ENCODE results near the gene HNRNPR. TPM values are rescaled to one million over a fixed set of nuclear protein-coding genes. Genes with fewer than 3 reads are reported as not detected.
"Not testable (repeated sequence)": the region's sequence is repeated elsewhere in the genome, so short reads cannot be mapped to it uniquely, and the experiment has no call there.

The HNRNPR gene
- 100 to 1,000 TPM; 253 to 295 (median 288) TPM for polyA plus RNA-seq (ENCODE audit: insufficient read length in 3 of 3)

DNA sequence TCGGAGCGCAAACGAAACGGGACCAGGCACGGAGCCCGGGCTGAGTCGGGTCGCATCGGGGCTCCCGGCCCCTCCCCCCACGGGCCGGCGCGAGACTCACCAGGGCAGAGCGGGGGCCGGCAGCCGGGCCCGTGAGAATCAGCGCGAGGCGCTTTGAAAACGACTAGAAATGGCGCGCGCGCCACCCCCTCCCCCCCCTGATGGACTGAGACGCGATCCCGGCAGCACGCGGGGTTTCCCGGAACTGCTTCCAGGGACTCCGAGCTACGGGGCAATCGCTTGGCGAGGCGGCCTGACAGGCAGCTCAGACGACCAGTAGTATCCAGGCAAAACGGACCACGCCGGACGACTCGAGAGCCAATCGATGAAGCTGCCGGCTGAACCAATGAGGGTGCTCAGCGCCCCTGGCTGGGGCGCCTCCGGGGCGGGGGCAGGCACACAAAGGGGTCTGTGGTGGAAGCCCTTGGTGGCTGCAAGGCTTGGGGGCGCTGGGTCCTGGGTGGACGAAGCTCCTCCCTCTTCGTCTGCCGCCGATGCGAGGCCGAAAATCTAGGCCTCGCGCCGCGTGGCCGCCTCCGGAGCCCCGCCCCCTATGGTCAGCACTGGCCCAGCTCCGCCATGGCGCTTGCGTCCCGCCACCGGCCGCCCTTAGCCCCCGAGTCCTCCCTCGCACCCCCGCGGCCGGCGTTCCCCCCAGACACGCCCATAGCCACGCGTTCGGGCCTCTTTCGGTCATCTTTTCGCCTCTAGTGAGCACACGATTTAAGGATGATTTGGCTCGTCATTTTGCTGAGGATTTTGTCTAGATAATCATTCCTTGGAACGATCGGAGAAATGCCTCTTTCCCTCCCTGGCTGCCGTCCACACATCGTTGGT is at the start of gene HNRNPR:
Gene HNRNPR, minus strand, starts transcription at position 174 of the 876 bp plus-strand sequence. CDS start 3,276 bp downstream, outside the sequence.
- DNase-seq (ENCODE audit: low read depth in 3 of 3, low spot score in 2 of 3) = peak; percentile 99 to 100 (median 100)

DNA sequence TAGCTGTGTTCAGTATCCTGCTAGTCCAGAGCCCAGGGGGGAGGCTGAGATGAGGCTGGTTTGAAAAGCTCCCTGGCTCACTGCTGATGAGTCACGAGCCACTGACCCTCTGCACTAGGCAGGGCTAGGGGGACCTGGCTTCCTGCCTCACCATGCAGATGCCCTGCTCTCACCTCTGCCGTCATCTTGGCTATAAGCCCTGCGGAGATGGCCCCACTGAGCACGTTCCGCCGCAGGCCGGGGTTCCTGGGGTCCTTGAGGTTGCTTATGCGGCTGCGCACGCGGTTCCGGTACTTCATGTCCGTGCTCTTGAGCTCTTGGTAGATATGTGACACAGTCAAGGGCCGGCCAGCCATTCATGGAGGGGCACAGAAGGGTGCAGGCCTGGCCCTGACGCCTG is 49.6 kb upstream of the HNRNPR start:
- no peak for DNase-seq (ENCODE audit: low read depth in 3 of 3, low spot score in 2 of 3)

DNA sequence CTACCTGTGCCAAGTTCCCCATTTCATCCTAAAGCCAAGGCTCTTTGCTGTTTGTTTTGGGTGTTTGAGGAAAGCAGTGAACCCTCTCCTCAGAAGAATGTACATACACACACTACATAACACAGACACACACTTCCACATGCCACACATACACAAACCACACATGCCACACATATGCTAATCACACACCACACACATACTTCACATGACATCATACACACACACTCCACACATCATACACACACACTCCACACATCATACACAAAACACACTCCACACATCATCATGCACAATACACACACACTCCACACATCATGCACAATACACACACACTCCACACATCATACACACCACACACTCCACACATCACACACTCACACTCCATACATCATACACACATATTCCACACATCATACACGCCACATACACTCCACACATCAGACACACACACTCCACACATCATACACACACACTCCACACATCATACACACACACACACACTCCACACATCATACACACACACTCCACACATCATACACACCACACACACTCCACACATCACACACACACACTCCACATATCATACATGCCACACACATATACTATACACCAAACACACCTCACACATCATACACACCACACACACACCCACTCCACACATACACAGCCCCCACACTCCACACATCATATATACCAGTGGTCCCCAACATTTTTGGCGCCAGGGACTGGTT is 48.2 kb upstream of the HNRNPR start:
- DNase-seq (ENCODE audit: low read depth in 3 of 3, low spot score in 2 of 3) = no peak

GRCh38 chr1:23389837-23390321 is 45.8 kb upstream of the HNRNPR start:
- DNase-seq (ENCODE audit: low read depth in 3 of 3, low spot score in 2 of 3) = no peak

DNA sequence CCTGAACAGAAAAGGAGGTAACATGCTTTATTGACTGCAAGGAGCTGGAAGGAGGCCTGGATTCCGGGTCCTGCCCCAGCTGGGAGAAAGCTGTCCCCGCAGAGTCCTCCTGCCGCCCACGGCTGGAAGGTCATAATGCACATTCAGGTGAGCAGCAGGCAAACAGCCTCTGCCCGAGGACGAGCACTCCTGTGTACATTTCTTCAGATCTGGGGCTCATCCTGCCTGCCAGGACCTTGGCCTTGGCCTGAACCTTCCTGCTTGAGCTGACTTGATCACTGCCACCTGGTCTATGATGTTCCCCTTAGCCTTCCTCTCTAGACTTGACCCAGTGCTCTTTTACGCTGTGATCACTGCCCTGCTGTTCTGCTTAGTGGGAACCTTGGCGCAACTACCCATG is 43.4 kb upstream of the HNRNPR start:
- DNase-seq (ENCODE audit: low read depth in 3 of 3, low spot score in 2 of 3) = no peak

DNA sequence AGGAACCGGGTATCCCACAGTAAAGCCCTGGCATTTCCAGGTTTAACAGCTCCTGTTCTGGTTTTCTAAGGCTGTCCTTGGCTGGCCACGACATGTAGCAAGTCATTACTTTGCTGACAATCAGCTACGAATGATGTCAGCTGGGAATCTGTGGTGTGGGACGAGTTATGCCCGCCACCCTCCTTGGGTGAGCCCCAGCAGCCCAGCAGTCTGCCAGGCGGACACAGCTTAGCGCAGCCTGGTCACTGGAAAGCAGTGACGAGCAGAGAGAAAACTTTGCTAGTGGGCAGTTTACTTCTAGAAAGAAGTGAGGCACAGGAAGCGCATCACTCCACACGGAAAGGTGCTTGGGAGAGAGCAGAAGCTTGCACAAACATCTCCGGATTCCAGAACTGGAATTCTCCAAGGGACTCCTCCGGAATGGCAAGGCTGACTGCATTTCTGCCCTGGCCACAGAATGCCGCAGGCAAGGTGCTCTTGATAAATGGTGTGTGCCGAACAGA is 41.1 kb upstream of the HNRNPR start:
- DNase-seq (ENCODE audit: low read depth in 3 of 3, low spot score in 2 of 3) = no peak

- no peak for DNase-seq (ENCODE audit: low read depth in 3 of 3, low spot score in 2 of 3)
Measured at GRCh38 chr1:23384312-23385058, 40.4 kb upstream of the HNRNPR start.

GRCh38 chr1:23383577-23384311 is 39.7 kb upstream of the HNRNPR start:
- no peak for DNase-seq (ENCODE audit: low read depth in 3 of 3, low spot score in 2 of 3)

- no peak for DNase-seq (ENCODE audit: low read depth in 3 of 3, low spot score in 2 of 3)
Measured at GRCh38 chr1:23381233-23381885, 37.3 kb upstream of the HNRNPR start.

DNA sequence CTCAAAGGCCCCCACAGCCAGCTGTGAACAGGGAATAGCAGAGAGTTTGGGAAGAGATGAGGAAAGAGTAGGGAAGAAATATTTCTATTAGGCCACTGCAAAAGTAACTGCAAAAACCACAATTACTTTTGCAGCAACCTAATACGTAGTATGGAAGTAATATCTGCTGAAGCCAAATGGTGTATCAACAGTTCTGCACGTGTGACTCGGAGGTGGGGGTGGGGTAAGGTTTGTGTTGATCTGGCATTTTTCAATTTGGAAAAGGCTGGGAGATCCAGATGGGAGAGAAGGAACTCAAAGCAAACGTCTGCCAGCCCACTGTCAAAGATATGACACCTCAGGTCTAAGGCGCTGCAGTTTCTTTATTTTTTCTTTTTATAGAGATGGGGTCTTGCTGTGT is 36.6 kb upstream of the HNRNPR start:
- DNase-seq (ENCODE audit: low read depth in 3 of 3, low spot score in 2 of 3) = no peak

DNA sequence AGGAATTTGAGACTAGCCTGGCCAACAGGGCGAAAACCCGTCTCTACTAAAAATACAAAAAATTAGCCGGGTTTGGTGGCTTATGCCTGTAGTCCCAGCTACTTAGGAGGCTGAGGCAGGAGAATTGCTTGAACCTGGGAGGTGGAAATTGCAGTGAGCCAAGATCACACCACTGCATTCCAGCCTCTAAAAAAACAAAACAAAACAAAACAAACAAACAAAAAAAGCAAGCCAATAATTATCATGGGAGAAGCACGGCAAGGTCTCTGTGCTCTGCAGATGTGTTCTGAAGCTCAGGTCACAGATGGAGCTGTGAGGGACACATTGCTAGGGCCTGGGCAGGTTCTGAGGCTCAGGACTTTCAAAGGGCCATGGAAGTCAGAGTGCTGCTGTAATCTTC is 36.2 kb upstream of the HNRNPR start:
- not testable (repeated sequence) for DNase-seq (ENCODE audit: low read depth in 3 of 3, low spot score in 2 of 3)

GRCh38 chr1:23376890-23377811 is 33.1 kb upstream of the HNRNPR start:
- DNase-seq (ENCODE audit: low read depth in 3 of 3, low spot score in 2 of 3) = no peak

DNA sequence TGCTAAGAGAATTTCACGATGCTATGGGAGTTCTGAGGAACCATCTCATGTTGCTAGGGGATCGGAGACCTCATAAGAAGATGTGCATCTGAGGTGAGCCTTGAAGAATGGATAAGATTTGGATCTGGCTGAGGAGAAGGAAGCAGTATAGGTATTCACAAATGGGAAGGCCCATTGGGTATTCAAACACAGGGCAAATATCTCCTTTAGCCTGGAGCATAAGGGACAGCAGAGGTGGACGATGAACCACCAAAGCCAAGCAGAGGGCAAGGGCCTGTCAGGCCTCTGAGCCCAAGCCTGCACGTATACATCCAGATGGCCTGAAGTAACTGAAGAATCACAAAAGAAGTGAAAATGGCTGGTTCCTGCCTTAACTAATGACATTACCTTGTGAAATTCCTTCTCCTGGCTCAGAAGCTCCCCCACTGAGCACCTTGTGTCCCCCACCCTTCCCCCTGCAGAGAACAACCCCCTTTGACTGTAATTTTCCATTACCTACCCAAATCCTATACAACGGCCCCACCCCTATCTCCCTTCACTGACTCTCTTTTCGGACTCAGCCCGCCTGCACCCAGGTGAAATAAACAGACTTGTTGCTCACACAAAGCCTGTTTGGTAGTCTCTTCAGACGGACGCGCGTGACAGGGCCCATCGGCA is 30.1 kb upstream of the HNRNPR start:
- not testable (repeated sequence) for DNase-seq (ENCODE audit: low read depth in 3 of 3, low spot score in 2 of 3)

DNA sequence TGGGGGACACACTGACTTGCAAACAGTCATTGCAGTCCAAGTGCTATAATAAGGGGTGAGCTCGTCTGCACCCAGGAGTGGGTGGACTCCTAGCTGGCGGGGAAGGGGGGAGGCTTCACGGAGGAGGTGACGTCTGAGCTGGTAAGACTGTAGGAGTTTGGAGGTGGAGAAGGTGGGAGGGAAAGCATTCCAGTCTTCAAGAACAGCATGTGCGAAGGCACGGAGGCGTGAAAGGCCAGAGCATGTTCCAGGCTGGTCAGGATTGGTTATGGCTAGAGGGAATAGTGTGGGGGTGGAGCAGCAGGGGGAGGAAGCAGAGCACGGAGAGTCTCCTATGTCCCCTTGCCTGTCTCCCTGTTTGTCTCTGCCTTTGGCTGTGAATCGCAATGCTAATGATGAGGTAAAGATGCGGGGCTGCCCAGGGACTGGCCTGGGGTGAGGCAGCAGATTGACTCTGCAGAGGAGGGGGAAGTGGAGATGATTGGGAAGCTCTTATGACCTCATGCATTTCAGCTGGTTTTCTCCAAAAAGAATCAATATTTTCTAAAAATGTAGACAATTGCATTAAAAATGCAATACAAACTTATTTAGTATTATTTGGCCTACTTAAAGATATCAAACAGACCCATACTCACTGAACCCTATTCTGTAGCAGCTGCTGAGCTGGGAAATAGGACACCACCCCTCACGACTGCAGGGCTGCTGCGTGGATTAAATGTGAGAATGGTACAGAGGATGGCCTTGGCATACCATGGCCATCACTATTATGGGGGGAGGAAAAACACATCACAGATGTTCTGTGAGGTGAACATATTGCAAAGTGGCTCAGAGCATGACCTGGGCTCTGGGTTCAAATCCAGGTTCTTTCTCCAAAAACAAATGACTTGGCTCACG is 28.1 kb upstream of the HNRNPR start:
- no peak for DNase-seq (ENCODE audit: low read depth in 3 of 3, low spot score in 2 of 3)

DNA sequence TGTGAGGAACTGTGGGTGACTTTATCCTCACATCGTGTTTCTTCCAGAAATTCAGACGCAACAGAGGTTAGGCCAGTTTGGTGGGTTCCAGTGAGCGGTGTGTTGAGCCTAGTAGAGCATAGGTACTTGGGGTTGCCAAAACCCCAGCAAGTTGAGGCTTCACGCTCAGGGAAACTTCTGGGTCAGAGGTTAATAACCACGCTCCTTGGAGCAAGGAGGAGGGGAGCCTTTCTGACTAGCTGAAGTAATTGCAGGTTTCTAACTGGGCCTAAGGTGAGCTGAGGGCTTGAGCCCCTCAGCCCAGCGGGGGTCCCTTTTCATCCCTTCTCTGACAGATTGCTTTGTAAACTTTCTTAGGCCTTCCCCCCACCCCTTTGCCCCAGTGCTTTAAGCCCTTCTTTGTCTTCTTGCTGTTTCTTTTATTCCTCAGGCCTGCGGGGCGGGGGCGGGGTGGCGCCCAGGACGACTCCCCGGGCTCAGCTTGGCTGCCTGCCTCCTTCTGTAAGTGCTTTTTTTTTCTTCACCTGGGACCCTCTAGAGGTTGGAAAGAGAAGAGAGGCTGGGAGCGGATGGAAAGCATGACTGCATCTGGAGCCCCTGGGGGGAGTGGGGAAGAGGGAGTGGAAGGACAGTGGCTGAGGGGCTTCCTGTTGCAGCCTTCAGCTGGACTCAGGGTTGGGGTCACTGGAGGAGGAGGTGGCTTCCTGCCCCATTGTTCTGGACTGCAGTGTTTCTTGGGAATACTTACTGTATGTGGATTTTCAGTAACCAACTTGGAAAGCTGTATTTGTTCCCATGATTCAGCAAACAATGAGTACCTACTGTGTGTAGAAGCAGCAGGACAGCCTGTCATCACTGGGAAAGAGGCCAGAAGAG is 26.9 kb upstream of the HNRNPR start:
- DNase-seq (ENCODE audit: low read depth in 3 of 3, low spot score in 2 of 3) = peak in 2 of 3 donors; percentile 27 to 60

GRCh38 chr1:23370330-23370708 is 26.2 kb upstream of the HNRNPR start:
- DNase-seq (ENCODE audit: low read depth in 3 of 3, low spot score in 2 of 3) = no peak
